Neural cell (in vitro differentiated cells): ENCODE measurements around the gene ALAS1. TPM values are rescaled to one million over a fixed set of nuclear protein-coding genes. Genes with fewer than 3 reads are reported as not detected.

Experiments
- H2AFZ ChIP-seq: fragments of 200-600, 300-800 bp; sonication (generic), shearing (Covaris generic); 2 replicates; pipeline ENCODE4 v1.6.0; 2014; ENCODE audit warnings: low read depth, mild to moderate bottlenecking, antibody characterized with exemption, low read length, moderate library complexity
- H3F3A ChIP-seq: fragments of 200-600 bp; shearing (Covaris generic); 2 replicates; pipeline ENCODE4 v1.6.1; 2016; ENCODE audit warnings: mild to moderate bottlenecking, moderate library complexity, mixed read lengths, antibody characterized with exemption, low read length; ENCODE audit not compliant: insufficient read depth, poor library complexity, severe bottlenecking
- H3K27ac ChIP-seq: fragments of 200-600, 300-800 bp; sonication (generic), shearing (Covaris generic); 2 replicates; pipeline ENCODE4 v1.5.1; 2014; ENCODE audit warnings: mild to moderate bottlenecking, low read length, moderate library complexity
- H3K27me3 ChIP-seq: fragments of 300-800, 200-600 bp; sonication (generic), shearing (Covaris generic); 2 replicates; pipeline ENCODE4 v1.6.0; 2014; ENCODE audit warnings: mild to moderate bottlenecking, low read depth, low read length, moderate library complexity; ENCODE audit not compliant: insufficient read depth
- H3K36me3 ChIP-seq: fragments of 300-800, 200-600 bp; sonication (generic), shearing (Covaris generic); 2 replicates; pipeline ENCODE4 v1.5.1; 2014; ENCODE audit warnings: mild to moderate bottlenecking, antibody characterized with exemption, low read length, moderate library complexity; ENCODE audit not compliant: insufficient read depth
- H3K4me2 ChIP-seq: fragments of 300-800, 200-600 bp; sonication (generic), shearing (Covaris generic); 2 replicates; pipeline ENCODE4 v1.6.0; 2014; ENCODE audit warnings: mild to moderate bottlenecking, low read length
- H3K4me3 ChIP-seq: fragments of 300-800, 200-600 bp; sonication (generic), shearing (Covaris generic); 2 replicates; pipeline ENCODE4 v1.5.1; 2014; ENCODE audit warnings: mild to moderate bottlenecking, low read length, moderate library complexity
- H3K79me2 ChIP-seq: fragments of 200-600 bp; shearing (Covaris generic); replicated peaks from 2 replicates; pipeline ENCODE4 v1.6.0; 2014; ENCODE audit warnings: mild to moderate bottlenecking, low read length, moderate library complexity; ENCODE audit not compliant: insufficient read depth
- H3K9ac ChIP-seq: fragments of 300-800, 200-600 bp; sonication (generic), shearing (Covaris generic); 2 replicates; pipeline ENCODE4 v1.6.1; 2016; ENCODE audit warnings: mild to moderate bottlenecking, low read length, mixed read lengths
- H3K9me2 ChIP-seq: fragments of 200-600 bp; shearing (Covaris generic); 2 replicates; pipeline ENCODE4 v1.6.1; 2016; ENCODE audit warnings: mild to moderate bottlenecking, low read length, mixed read lengths; ENCODE audit not compliant: insufficient read depth
- H3K9me3 ChIP-seq: fragments of 200-600, 300-800 bp; sonication (generic), shearing (Covaris generic); 2 replicates; pipeline ENCODE4 v1.6.1; 2016; ENCODE audit warnings: mild to moderate bottlenecking, mixed run types, low read length, moderate library complexity, mixed read lengths
- H4K20me1 ChIP-seq: fragments of 200-600 bp; shearing (Covaris generic); 2 replicates; pipeline ENCODE4 v1.6.1; 2016; ENCODE audit warnings: mild to moderate bottlenecking, mixed run types; ENCODE audit not compliant: insufficient read depth
- CTCF ChIP-seq: fragments of 450-650 bp; IDR thresholded peaks from 2 replicates; pipeline ENCODE4 v1.5.1; 2014; ENCODE audit warnings: antibody characterized with exemption, mild to moderate bottlenecking, moderate library complexity; ENCODE audit not compliant: poor library complexity, severe bottlenecking
- EP300 ChIP-seq: fragments of 450-650 bp; conservative IDR thresholded peaks from 2 replicates; pipeline ENCODE4 v1.6.1; 2014; ENCODE audit warnings: antibody characterized with exemption, mild to moderate bottlenecking, moderate library complexity; ENCODE audit not compliant: poor library complexity, severe bottlenecking
- EZH2 ChIP-seq: fragments of 200-600, 300-800 bp; shearing (Covaris generic), sonication (generic); IDR thresholded peaks from 2 replicates; pipeline ENCODE4 v1.6.1; 2014; ENCODE audit warnings: antibody characterized with exemption, low read length, borderline replicate concordance, mild to moderate bottlenecking; ENCODE audit not compliant: insufficient read depth, poor library complexity, severe bottlenecking
- MXI1 ChIP-seq: fragments of 450-650 bp; conservative IDR thresholded peaks from 2 replicates; pipeline ENCODE4 v1.6.1; 2014; ENCODE audit warnings: antibody characterized with exemption, mild to moderate bottlenecking; ENCODE audit not compliant: poor library complexity, severe bottlenecking
- POLR2AphosphoS5 ChIP-seq: IDR thresholded peaks from 2 replicates; pipeline ENCODE4 v1.6.1; 2012
- RAD21 ChIP-seq: fragments of 450-650 bp; conservative IDR thresholded peaks from 2 replicates; pipeline ENCODE4 v1.6.1; 2014; ENCODE audit warnings: antibody characterized with exemption, mild to moderate bottlenecking, moderate library complexity
- REST ChIP-seq: IDR thresholded peaks from 2 replicates; pipeline ENCODE4 v1.6.1; 2012; ENCODE audit warnings: borderline replicate concordance
- TAF1 ChIP-seq: IDR thresholded peaks from 2 replicates; pipeline ENCODE4 v1.6.1; 2012; ENCODE audit warnings: low read depth
- polyA plus RNA-seq: library from polyadenylated mRNA; depleted of rRNA; stranded (reverse); fragments of >200 nt; gene quantifications from 2 replicates; pipeline ENCODE4 v1.2.3, GENCODE V29; 2014

Gene ALAS1
- polyA plus RNA-seq, 1 donor from 2014 or later = 66.0 TPM

- Histone ChIP-seq H3K27me3 (peaks cover 17% of the 10 kb centered on the region), H3K27ac (no peak overlapping the region), H3K9me2 (no peaks in the 10 kb centered on the region), H3K36me3 (no peaks in the 10 kb centered on the region), H3K79me2 (no peaks in the 10 kb centered on the region), H2AFZ (no peak overlapping the region), H3K4me2 (no peak overlapping the region), H3F3A (no peaks in the 10 kb centered on the region), H3K9me3 (no peaks in the 10 kb centered on the region), H3K4me3 (no peak overlapping the region), H3K9ac (no peak overlapping the region), H4K20me1 (peaks cover 4% of the 10 kb centered on the region)
- TF ChIP-seq EZH2 (no peak), EP300 (no peak), RAD21 (no peak), TAF1 (no peak)
These were observed 52.2 kb downstream of the ALAS1 start for GRCh38 chr3:52250122-52250521.

- Histone ChIP-seq H3K9ac (no peak overlapping the region), H4K20me1 (peaks cover 4% of the 10 kb centered on the region), H3K27ac (no peak overlapping the region), H3F3A (no peaks in the 10 kb centered on the region), H3K9me3 (no peaks in the 10 kb centered on the region), H3K4me2 (no peak overlapping the region), H3K27me3 (no peaks in the 10 kb centered on the region), H3K4me3 (no peak overlapping the region), H3K79me2 (no peaks in the 10 kb centered on the region), H3K36me3 (no peaks in the 10 kb centered on the region), H2AFZ (no peak overlapping the region), H3K9me2 (no peaks in the 10 kb centered on the region)
- TF ChIP-seq RAD21 (no peak), POLR2AphosphoS5 (peak; percentile 6), MXI1 (no peak), REST (no peak)
These were observed 55.6 kb downstream of the ALAS1 start for GRCh38 chr3:52253314-52254304.

GRCh38 chr3:52254608-52255007, 56.6 kb downstream of the ALAS1 start:
- no peak overlapping the region for H3K27ac ChIP-seq
- H3K9me2 ChIP-seq = no peaks in the 10 kb centered on the region
- TF ChIP-seq RAD21 (no peak), EP300 (no peak), CTCF (no peak)
- no peaks in the 10 kb centered on the region for H3K36me3 ChIP-seq
- no peaks in the 10 kb centered on the region for H3K79me2 ChIP-seq
- H3K9me3 ChIP-seq = no peaks in the 10 kb centered on the region
- H2AFZ ChIP-seq = no peak overlapping the region
- no peak overlapping the region for H3K4me2 ChIP-seq
- H4K20me1 ChIP-seq = peaks cover 4% of the 10 kb centered on the region
- no peak overlapping the region for H3K9ac ChIP-seq
- no peaks in the 10 kb centered on the region for H3F3A ChIP-seq
- H3K27me3 ChIP-seq = no peaks in the 10 kb centered on the region
- no peak overlapping the region for H3K4me3 ChIP-seq
